GM19467 (cell line): ENCODE measurements around the gene SULT1A1.

ENCODE experiments used
- ATAC-seq: cut with Tn5 transposase; IDR thresholded peaks from one replicate; pipeline ENCODE4 v1.9.1; 2021; ENCODE audit warnings: mild to moderate bottlenecking, moderate library complexity; ENCODE audit not compliant: unreplicated experiment

SULT1A1 gene

DNA sequence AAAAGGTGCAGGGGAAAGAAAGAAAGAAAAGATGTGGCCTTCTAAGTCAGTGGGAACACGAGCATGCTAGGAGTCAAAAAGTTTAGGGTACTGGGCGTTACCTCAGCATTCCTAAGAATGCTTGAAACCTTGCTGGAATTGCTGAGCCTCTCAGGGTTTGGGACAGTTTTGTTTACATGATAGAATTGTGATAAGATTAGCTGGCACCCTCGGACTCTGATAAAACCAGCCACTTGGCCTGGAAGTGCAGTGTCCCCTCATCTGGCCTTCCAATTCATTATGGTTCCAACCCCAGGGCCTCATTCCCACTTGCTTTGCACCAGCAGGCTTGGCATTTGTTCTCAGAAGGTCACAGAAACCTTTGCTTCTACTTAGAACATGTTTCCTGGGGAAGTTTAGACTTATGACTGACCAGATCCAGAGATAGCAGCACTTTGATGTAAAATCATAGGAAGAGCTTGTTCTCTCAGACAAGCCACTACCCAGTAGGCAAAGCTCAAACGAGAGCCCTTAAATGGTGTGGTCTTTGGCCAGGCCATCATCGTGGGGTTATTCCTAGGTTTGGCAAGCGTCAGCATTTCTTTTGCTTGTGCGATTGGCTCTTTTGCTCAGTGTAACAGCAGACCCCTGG is 48.2 kb downstream of the SULT1A1 start:
- ATAC-seq: no peak

- no peak for ATAC-seq
Measured at GRCh38 chr16:28558456-28558855, 51.4 kb downstream of the SULT1A1 start.

- no peak for ATAC-seq
Measured at GRCh38 chr16:28556914-28557320, 52.9 kb downstream of the SULT1A1 start.

- ATAC-seq: no peak
Measured at GRCh38 chr16:28555561-28555960, 54.3 kb downstream of the SULT1A1 start.
